HFF-Myc (cell line): Measurements from ENCODE around the gene OR14A16.

Source experiments
- DNase-seq: peaks from one replicate; pipeline ENCODE4 v3.0.0-alpha.2; 2011; ENCODE audit warnings: low read depth; ENCODE audit errors: extremely low read depth
- H3K4me3 ChIP-seq: replicated peaks from 2 replicates; pipeline ENCODE4 v1.5.1; 2011; ENCODE audit warnings: low read depth, mild to moderate bottlenecking, control low read depth, low read length
- CTCF ChIP-seq: IDR thresholded peaks from 2 replicates; pipeline ENCODE4 v1.5.1; 2012; ENCODE audit warnings: mild to moderate bottlenecking, low read depth, low read length, control low read depth; ENCODE audit errors: missing control alignments

The OR14A16 gene

GRCh38 chr1:247841796-247842195 is 17.9 kb upstream of the OR14A16 start, which contains the start of gene OR11L1:
Gene OR11L1 (minus strand): TSS chr1:247841896. CDS start chr1:247841896, 0 bp downstream.
- no peak within 1 kb of the TSS for H3K4me3 ChIP-seq
- no peak for TF ChIP-seq CTCF
- no peak for DNase-seq

- DNase-seq: no peak
- no peak for TF ChIP-seq CTCF
- no peak overlapping the region for H3K4me3 ChIP-seq
These were observed 16.9 kb upstream of the OR14A16 start for GRCh38 chr1:247840818-247841217.

- DNase-seq: no peak
- no peak overlapping the region for H3K4me3 ChIP-seq
- TF ChIP-seq CTCF: no peak
These were observed 9.7 kb upstream of the OR14A16 start for GRCh38 chr1:247833601-247834000.

- TF ChIP-seq CTCF: no peak
- no peak overlapping the region for H3K4me3 ChIP-seq
- no peak for DNase-seq
These were observed 5.7 kb upstream of the OR14A16 start for GRCh38 chr1:247829656-247830055.

GRCh38 chr1:247825362-247825761 is 1.4 kb upstream of the OR14A16 start:
- no peak for TF ChIP-seq CTCF
- no peak for DNase-seq
- H3K4me3 ChIP-seq: no peak overlapping the region

DNA sequence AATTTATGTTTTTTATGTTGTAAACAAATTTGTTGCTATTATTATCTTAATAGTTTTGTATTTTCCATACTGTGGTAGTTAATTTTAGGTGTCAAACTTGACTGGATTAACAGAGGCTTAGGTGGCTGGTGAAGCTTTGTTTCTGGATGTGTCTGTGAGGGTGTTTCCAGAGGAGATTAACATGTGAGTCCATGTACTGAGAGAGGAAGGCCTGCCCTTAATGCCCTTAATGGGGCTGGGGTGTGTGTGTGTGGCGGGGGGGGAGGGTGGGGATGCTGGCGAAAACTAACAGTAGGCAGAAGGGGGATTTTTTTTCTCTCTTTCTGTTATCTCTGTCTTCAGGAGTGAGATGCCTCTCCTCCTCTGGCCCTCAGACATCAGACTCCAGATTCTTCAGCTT is 1.9 kb downstream of the OR14A16 start:
- DNase-seq: no peak
- TF ChIP-seq CTCF: no peak
- H3K4me3 ChIP-seq: no peak overlapping the region

DNA sequence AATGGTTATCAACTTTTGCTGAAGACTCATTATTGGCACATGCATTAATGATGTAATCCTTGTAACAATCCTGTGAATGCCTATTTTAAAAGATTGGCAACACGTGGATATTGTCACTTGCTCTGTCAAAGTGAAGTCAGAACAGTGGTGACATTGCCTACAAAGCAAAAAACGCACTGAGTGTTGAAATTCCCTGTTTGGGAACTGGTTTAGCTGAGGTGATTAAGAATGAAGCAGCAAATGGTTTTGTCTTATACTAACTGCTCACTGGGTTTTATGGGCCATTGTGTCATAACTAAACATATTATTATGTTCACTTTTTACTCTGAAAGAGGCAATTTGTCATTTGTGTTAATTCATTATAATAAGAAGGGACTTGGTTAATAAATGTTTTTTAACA is 11.3 kb downstream of the OR14A16 start:
- no peak for DNase-seq
- TF ChIP-seq CTCF: no peak
- no peak overlapping the region for H3K4me3 ChIP-seq
